Left cardiac atrium (tissue), 4 donors: ENCODE measurements around the gene ACOT11. TPM values are rescaled to one million over a fixed set of nuclear protein-coding genes. Genes with fewer than 3 reads are reported as not detected.
A peak's percentile ranks its signal among the peaks of the same experiment; 100 is the strongest.

Experiments
- ATAC-seq, 2 donors: fragments of 200-7000 bp; cut with Tn5 transposase; one replicate each; pipeline ENCODE4 v1.9.1; 2020; ENCODE audit warnings: mild to moderate bottlenecking in 2 of 2, moderate library complexity in 2 of 2
- DNase-seq: peaks from one replicate; pipeline ENCODE4 v3.0.0-alpha.2; 2020
- intact Hi-C, 2 donors: fragments of 100-400 bp; cut with DNase I; formaldehyde crosslinking; loops; one replicate each; pipeline versions ENCODE4 v1.14.1 to v1.15.1; 2022 to 2023
- total RNA-seq, 2 donors: library from RNA; stranded (reverse); fragmentation: NEBNext Ultra II Directional; extraction: Animal tissue kit (Norgen Biotek cat#: 25700); gene quantifications; one replicate each; pipeline ENCODE4 v1.2.1, GENCODE V29; 2021
- donor health status: DM: no; HTN: yes; CAD: no.
- donor health status: DM: no; HTN: yes; CAD: no; lungs with severe emphysema.
- donor health status: DM: yes; HTN: yes; CAD: no.
- donor health status: Dilated cardiomyopathy.

Gene ACOT11
- total RNA-seq, 2 donors from 2014 or later = 15.2 to 23.3 TPM

GRCh38 chr1:54580856-54581550 is 33.0 kb downstream of the ACOT11 start:
- no peak for DNase-seq
- intact Hi-C loops = loop anchor here in 1 of 2 donors (5.0 kb wide), 1 partner anchor 34 kb away; the partner anchor contains the start of gene ACOT11
- ATAC-seq = no peak

GRCh38 chr1:54581621-54582035 is 33.6 kb downstream of the ACOT11 start:
- ATAC-seq (peak; percentile 92 to 94), DNase-seq (peak; percentile 91)
- intact Hi-C loops = loop anchor here in 1 of 2 donors (5.0 kb wide), 1 partner anchor 34 kb away; the partner anchor contains the start of gene ACOT11

- ATAC-seq (no peak), DNase-seq (no peak)
- intact Hi-C loops = loop anchor here in 1 of 2 donors (5.0 kb wide), 1 partner anchor 35 kb away; the partner anchor contains the start of gene ACOT11
Observed at GRCh38 chr1:54582566-54583306, 34.7 kb downstream of the ACOT11 start.

GRCh38 chr1:54583307-54583686 is 35.3 kb downstream of the ACOT11 start:
- DNase-seq (no peak), ATAC-seq (no peak)
- intact Hi-C loops = loop anchor here in 1 of 2 donors (5.0 kb wide), 1 partner anchor 36 kb away; the partner anchor contains the start of gene ACOT11

- no peak for ATAC-seq
- no peak for DNase-seq
- intact Hi-C loops = loop anchor here in 1 of 2 donors (5.0 kb wide), 1 partner anchor 37 kb away; the partner anchor contains the start of gene ACOT11
Observed at GRCh38 chr1:54583871-54584270, 35.8 kb downstream of the ACOT11 start.

GRCh38 chr1:54584575-54584974 is 36.5 kb downstream of the ACOT11 start:
- no peak for DNase-seq
- intact Hi-C loops = loop anchor here in 1 of 2 donors (5.0 kb wide), 1 partner anchor 37 kb away; the partner anchor contains the start of gene ACOT11
- no peak for ATAC-seq

- peak; percentile 62 to 67 for ATAC-seq
- intact Hi-C loops = no loop called here
- DNase-seq = peak; percentile 64
Observed at GRCh38 chr1:54585181-54586066, 37.4 kb downstream of the ACOT11 start.

GRCh38 chr1:54588377-54588776 is 40.3 kb downstream of the ACOT11 start:
- ATAC-seq (no peak), DNase-seq (no peak)
- intact Hi-C loops = no loop called here

GRCh38 chr1:54591127-54591756 is 43.2 kb downstream of the ACOT11 start:
- intact Hi-C loops = no loop called here
- DNase-seq (no peak), ATAC-seq (no peak)

- DNase-seq = no peak
- intact Hi-C loops = no loop called here
- no peak for ATAC-seq
Observed at GRCh38 chr1:54593571-54594160, 45.6 kb downstream of the ACOT11 start.

- intact Hi-C loops = no loop called here
- ATAC-seq (no peak), DNase-seq (no peak)
Observed at GRCh38 chr1:54594463-54594862, 46.4 kb downstream of the ACOT11 start.

- peak; percentile 39 to 43 for ATAC-seq
- intact Hi-C loops = no loop called here
Observed at GRCh38 chr1:54595956-54596498, 48.0 kb downstream of the ACOT11 start.

GRCh38 chr1:54596756-54597155 is 48.7 kb downstream of the ACOT11 start:
- intact Hi-C loops = no loop called here
- DNase-seq = no peak
- ATAC-seq = no peak

More at GRCh38 chr1:54595956-54596498, 48.0 kb downstream of the ACOT11 start:
- DNase-seq = no peak

- ATAC-seq (no peak), DNase-seq (no peak)
- intact Hi-C loops = no loop called here
Observed at GRCh38 chr1:54597455-54598030, 49.5 kb downstream of the ACOT11 start.

- DNase-seq (no peak), ATAC-seq (no peak)
- intact Hi-C loops = no loop called here
Observed at GRCh38 chr1:54599211-54599823, 51.3 kb downstream of the ACOT11 start.

- intact Hi-C loops = no loop called here
- DNase-seq (no peak), ATAC-seq (peak; percentile 28 to 83)
Observed at GRCh38 chr1:54600947-54601721, 53.1 kb downstream of the ACOT11 start.
